ENCODE results near the gene CA4. TPM values are rescaled to one million over a fixed set of nuclear protein-coding genes. Genes with fewer than 3 reads are reported as not detected.

CA4 gene
- total and polyA plus RNA-seq, 9 of the 15 experiments (the other 6 are each of a cell fraction or from before 2014, with no cell fraction given) = 0.13 TPM; not detected in 7

DNA sequence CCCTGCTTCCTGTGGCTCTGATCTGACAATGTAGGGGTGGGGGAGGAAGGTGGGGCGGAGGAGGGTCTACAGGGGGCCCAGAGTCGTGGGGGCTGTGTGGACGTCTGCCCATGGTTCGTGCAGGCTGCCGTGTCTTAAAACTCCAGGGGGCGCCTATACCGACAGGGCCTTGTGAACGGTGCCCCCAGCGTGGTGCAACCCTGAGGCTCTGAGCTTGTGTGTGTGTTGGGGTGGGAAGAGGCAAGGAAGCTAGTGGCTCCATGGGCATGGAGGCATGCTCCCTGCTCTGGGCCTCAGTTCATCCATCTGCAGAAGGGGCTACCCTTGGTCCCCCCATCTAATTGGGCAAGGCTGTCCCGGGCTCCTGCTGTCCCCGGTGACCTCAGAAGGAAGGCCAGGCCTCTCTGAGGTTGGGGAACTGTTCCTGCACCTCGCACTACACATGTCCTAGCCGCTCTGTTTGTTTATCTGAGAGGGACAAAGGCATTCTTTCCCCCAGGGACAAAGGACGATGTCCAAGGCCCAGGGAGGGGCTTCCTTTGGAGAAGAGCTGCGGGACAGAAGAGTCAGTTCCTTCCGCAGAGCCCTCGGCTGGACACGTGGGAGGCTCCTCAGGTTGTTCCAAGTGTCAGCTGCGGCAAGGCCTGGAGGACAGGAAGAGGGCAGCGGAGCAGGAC lies 13.5 kb downstream of the CA4 start (continued):
- TF ChIP-seq, protein P1, sequence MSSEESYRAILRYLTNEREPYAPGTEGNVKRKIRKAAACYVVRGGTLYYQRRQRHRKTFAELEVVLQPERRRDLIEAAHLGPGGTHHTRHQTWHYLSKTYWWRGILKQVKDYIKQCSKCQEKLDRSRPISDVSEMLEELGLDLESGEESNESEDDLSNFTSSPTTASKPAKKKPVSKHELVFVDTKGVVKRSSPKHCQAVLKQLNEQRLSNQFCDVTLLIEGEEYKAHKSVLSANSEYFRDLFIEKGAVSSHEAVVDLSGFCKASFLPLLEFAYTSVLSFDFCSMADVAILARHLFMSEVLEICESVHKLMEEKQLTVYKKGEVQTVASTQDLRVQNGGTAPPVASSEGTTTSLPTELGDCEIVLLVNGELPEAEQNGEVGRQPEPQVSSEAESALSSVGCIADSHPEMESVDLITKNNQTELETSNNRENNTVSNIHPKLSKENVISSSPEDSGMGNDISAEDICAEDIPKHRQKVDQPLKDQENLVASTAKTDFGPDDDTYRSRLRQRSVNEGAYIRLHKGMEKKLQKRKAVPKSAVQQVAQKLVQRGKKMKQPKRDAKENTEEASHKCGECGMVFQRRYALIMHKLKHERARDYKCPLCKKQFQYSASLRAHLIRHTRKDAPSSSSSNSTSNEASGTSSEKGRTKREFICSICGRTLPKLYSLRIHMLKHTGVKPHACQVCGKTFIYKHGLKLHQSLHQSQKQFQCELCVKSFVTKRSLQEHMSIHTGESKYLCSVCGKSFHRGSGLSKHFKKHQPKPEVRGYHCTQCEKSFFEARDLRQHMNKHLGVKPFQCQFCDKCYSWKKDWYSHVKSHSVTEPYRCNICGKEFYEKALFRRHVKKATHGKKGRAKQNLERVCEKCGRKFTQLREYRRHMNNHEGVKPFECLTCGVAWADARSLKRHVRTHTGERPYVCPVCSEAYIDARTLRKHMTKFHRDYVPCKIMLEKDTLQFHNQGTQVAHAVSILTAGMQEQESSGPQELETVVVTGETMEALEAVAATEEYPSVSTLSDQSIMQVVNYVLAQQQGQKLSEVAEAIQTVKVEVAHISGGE (CRISPR knock-in tag; IDR thresholded peaks at IDR 0.05) = peak in 1 of 3 experiments; percentile 74; a peak in 2 of 6 replicates

DNA sequence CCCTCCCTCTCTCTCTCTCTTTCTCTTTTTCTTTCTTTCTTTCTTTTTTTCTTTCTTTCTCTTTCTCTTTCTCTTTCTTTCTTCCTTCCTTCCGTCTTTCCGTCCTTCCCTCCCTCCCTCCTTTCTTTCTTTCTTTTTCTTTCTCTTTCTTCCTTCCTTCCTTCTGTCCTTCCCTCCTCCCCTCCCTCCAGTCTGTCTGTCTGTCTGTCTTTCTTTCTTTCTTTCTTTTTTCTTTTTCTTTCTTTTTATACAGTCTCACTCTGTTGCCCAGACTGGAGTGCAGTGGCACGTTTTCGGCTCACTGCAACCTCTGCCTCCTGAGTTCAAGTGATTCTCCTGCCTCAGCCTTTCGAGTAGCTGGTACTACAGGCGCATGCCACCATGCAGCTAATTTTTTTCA lies 14.4 kb downstream of the CA4 start:
- intact Hi-C loops (cut with micrococcal nuclease) = no loop called here
- Histone ChIP-seq H3K4me2 (ENCODE audit: insufficient read depth, low read length) (no peak overlapping the region), H4K20me1 (replicated peaks; ENCODE audit: control insufficient read depth, insufficient read depth, low read length) (no peaks in the 10 kb centered on the region), H2AFZ (ENCODE audit: low read depth, low read length) (no peak overlapping the region), H3K27me3 (ENCODE audit: control insufficient read depth in 2 of 2, insufficient read depth in 2 of 2, low read length in 2 of 2) (peaks cover 0 to 8% of the 10 kb centered on the region in 2 experiments; a peak in 2 of 5 replicates), H3K9ac (ENCODE audit: insufficient read depth in 1 of 2, low read depth in 2 of 2, low read length in 2 of 2) (no peak overlapping the region), H3K4me1 (replicated peaks in 1 of 2; ENCODE audit: control insufficient read depth in 2 of 2, insufficient read depth in 2 of 2, low read length in 2 of 2) (peaks cover 17 to 24% of the 10 kb centered on the region in 2 experiments), H3K79me2 (ENCODE audit: control insufficient read depth, insufficient read depth, low read length) (no peaks in the 10 kb centered on the region), H3K4me3 (no peak overlapping the region), H3K36me3 (ENCODE audit: control insufficient read depth, insufficient read depth, low read length) (no peaks in the 10 kb centered on the region), H3K27ac (ENCODE audit: extremely low read depth, low read depth, low read length) (no peak overlapping the region), H3K9me3 (replicated peaks; ENCODE audit: control insufficient read depth, insufficient read depth, low read depth, low read length) (no peaks in the 10 kb centered on the region), H3K9me1 (ENCODE audit: control insufficient read depth, insufficient read depth, low read length) (no peaks in the 10 kb centered on the region)
- FAIRE-seq (no peak), ATAC-seq (no peak), DNase-seq (ENCODE audit: extremely low read depth in 1 of 4, low spot score in 3 of 4) (no peak)
- ChIA-PET POLR2A (interaction anchor here (0.7 kb wide), 2 partner anchors 13 to 22 kb away, joined by 3 read pairs; no protein-coding TSS in a partner anchor), CTCF (ENCODE audit: low intra/inter-chr PET ratio) (no interaction called here)
- BruUV-seq (replicated peaks) = no TSS peak
- in situ Hi-C loops (cut with MboI) = no loop called here
- 72% methylated on average over 6 of the region's 6 CpGs for WGBS (ENCODE audit: insufficient coverage, low coverage, missing lambda C conversion rate)
- TF ChIP-seq MTA3 (IDR thresholded peaks at IDR 0.05; ENCODE audit: borderline replicate concordance) (no peak), ELF4 (CRISPR knock-in tag; IDR thresholded peaks at IDR 0.05) (0 out of 2 replicates have a peak, but pooled peaks have one; percentile 21), TAF1 (IDR thresholded peaks at IDR 0.05; ENCODE audit: control insufficient read depth, extremely low read depth, insufficient read depth, low read length, severe bottlenecking) (no peak), POLR2H (tag; IDR thresholded peaks at IDR 0.05; ENCODE audit: low read depth) (no peak), FOXK2 (conservative IDR thresholded peaks at IDR 0.05 in 1 of 2, IDR thresholded peaks at IDR 0.05 in 1 of 2; ENCODE audit: low read depth in 2 of 2) (no peak), ZC3H4 (CRISPR knock-in tag; IDR thresholded peaks at IDR 0.05; ENCODE audit: borderline replicate concordance) (no peak), XRCC5 (IDR thresholded peaks at IDR 0.05; ENCODE audit: low read depth, low read length) (no peak), ZNF224 (CRISPR knock-in tag; IDR thresholded peaks at IDR 0.05) (no peak), OTX1 (CRISPR knock-in tag; IDR thresholded peaks at IDR 0.05) (0 out of 2 replicates have a peak, but pooled peaks have one; percentile 45), ZFX (CRISPR knock-in tag; IDR thresholded peaks at IDR 0.05) (no peak)
- TF ChIP-seq, protein P2, sequence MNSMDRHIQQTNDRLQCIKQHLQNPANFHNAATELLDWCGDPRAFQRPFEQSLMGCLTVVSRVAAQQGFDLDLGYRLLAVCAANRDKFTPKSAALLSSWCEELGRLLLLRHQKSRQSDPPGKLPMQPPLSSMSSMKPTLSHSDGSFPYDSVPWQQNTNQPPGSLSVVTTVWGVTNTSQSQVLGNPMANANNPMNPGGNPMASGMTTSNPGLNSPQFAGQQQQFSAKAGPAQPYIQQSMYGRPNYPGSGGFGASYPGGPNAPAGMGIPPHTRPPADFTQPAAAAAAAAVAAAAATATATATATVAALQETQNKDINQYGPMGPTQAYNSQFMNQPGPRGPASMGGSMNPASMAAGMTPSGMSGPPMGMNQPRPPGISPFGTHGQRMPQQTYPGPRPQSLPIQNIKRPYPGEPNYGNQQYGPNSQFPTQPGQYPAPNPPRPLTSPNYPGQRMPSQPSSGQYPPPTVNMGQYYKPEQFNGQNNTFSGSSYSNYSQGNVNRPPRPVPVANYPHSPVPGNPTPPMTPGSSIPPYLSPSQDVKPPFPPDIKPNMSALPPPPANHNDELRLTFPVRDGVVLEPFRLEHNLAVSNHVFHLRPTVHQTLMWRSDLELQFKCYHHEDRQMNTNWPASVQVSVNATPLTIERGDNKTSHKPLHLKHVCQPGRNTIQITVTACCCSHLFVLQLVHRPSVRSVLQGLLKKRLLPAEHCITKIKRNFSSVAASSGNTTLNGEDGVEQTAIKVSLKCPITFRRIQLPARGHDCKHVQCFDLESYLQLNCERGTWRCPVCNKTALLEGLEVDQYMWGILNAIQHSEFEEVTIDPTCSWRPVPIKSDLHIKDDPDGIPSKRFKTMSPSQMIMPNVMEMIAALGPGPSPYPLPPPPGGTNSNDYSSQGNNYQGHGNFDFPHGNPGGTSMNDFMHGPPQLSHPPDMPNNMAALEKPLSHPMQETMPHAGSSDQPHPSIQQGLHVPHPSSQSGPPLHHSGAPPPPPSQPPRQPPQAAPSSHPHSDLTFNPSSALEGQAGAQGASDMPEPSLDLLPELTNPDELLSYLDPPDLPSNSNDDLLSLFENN (IDR thresholded peaks at IDR 0.05; ENCODE audit: low read depth in 2 of 2, low read length in 2 of 2) = no peak
